NCI-H774 (cell line): ENCODE data around the gene INSL3.
"Not testable (repeated sequence)": the region's sequence is repeated elsewhere in the genome, so short reads cannot be mapped to it uniquely, and the experiment has no call there.

ENCODE experiments used
- DNase-seq: peaks from one replicate; lab custom pipeline; 2025; lab: John Stamatoyannopoulos, UW

INSL3 gene

GRCh38 chr19:17783721-17784120, 37.6 kb downstream of the INSL3 start:
- not testable (repeated sequence) for DNase-seq

GRCh38 chr19:17780781-17781180, 40.5 kb downstream of the INSL3 start:
- DNase-seq, result no peak

GRCh38 chr19:17778968-17779929, 42.1 kb downstream of the INSL3 start:
- no peak for DNase-seq

GRCh38 chr19:17778251-17778967, 42.9 kb downstream of the INSL3 start:
- DNase-seq, result peak; percentile 74

- not testable (repeated sequence) for DNase-seq
These were observed 43.5 kb downstream of the INSL3 start for GRCh38 chr19:17777840-17778239.

- no peak for DNase-seq
These were observed 45.1 kb downstream of the INSL3 start for GRCh38 chr19:17775991-17776803.

GRCh38 chr19:17775245-17775927, 45.9 kb downstream of the INSL3 start:
- no peak for DNase-seq

GRCh38 chr19:17772172-17772571, 49.1 kb downstream of the INSL3 start:
- no peak for DNase-seq

- no peak for DNase-seq
These were observed 50.7 kb downstream of the INSL3 start for GRCh38 chr19:17770613-17771012.

GRCh38 chr19:17767559-17767958, 53.8 kb downstream of the INSL3 start:
- DNase-seq, result no peak

- DNase-seq, result peak; percentile 28
These were observed 54.7 kb downstream of the INSL3 start for GRCh38 chr19:17766543-17767131.
